IPS-NIHi7 (cell line): ENCODE results near the gene GAREM2.
"Not testable (repeated sequence)": the region's sequence is repeated elsewhere in the genome, so short reads cannot be mapped to it uniquely, and the experiment has no call there.

Experiments
- DNase-seq: peaks from one replicate; pipeline ENCODE4 v3.0.0; 2012; ENCODE audit warnings: mixed read lengths; ENCODE audit errors: extremely low spot score

The GAREM2 gene

DNA sequence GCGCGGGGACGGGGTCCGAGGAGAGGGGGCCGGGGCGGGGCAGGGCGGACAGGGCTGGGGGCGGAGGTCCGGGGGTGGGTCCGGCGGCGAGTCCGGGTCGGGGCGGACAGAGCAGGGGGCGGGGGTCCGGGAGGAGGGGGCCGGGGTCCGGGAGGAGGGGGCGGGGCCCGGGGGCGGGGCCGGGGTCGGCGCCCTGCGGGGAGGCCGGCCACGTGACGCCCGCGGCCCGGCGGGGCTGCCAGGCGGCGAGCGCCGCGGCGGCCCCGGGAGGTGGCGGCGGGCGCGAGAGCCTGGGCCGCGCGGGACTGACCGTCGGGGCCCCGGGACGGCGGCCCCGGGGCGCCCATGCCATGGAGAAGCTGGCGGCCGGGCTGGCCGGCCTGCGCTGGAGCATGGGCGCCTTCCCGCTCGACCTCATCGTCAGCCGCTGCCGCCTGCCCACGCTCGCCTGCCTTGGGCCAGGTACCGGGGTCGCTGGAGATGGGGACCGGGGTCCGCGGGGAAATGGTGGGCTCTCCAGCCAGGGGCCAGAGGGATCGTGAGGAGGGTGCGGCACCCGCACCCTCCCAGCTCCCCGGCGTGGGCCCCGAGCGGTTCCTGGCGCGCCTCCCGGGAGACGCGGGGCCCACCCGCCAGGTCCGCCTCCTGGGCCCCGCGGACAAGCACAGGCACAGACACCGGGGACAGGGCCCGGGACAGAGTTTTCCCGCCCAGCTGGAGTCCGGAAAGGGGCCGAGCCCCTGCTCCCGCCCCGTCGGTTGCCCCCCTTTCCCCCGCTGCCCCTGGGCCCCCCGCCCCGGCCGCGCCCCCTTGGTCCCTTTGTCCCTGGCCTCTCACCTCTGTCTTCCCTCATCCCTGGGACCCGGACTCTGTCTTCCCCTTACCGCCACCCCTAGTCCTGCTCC lies at the start of gene GAREM2:
Gene GAREM2 (plus strand): TSS at position 218 of the 905 bp plus-strand sequence. CDS start 133 bp downstream, at position 351.
- DNase-seq: peak; percentile 84

DNA sequence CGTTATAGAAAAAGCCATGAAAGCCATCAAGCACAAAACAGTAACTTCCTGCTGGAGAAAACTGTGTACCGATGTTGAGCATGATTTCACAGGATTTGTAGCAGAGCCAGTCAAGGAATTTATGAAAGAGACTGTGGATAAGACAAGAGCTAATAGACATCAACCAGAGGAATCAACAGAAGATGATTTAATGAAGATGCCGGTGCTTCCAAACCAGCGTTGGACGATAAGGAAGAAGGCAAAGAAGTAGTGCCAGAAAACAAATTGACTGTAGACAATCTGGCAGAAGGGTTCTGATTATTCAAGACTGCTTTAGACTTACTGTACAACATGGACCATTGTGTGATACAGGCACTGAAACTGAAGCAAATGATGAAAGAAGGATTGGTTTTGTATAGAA lies 49.5 kb upstream of the GAREM2 start:
- no peak for DNase-seq

DNA sequence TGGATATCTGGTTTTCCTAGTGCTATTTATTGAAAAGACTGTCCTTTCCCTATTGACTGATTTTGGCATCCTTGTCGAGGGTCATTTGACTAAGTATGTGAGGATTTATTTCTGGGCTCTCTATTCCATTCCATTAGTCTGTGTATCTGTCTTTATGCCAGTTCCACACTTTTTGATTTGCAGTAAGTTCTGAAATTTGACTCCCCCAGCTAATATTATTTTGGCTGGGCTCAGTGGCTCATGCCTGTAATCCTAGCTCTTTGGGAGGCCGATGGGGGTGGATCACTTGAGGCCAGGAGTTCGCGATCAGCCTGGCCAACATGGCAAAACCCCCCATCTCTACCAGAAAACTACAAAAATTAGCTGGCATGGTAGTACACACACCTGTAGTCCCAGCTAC lies 46.8 kb upstream of the GAREM2 start:
- no peak for DNase-seq

DNA sequence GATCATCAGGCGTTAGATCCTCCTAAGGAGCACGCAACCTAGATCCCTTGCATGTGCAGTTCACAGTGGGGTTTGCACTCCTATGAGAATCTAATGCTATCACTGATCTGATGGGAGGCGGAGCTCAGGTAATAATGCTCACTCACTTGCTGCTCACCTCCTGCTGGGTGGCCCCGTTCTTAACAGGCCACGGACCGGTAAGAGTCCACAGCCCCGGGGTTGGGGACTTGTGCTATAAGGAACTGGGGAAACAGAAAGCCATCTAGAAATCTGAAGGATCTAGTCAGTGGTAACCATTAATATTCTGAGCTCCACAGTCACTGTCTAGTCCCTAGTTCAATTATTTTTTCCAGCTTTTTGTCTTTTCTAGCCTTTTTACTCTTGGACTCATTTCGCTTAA lies 44.7 kb upstream of the GAREM2 start:
- DNase-seq: no peak

DNA sequence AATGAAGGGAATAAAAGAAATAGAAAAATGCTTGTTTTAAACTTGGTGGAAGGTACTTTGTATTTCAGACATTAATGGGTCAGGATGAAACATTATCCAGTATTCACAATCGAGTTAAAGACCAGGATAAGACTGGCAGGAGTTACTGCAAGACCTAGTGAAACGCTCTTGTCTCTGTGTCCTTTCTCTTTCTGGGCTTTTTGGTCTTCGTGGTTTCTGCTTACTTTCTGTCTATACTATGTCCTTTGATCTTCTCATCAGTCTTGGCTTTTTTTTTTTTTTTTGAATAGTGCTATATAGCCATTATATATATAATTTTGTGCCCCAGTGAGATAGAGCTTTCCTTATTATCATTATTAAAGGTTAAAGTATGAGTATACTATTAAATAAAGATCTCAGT lies 42.1 kb upstream of the GAREM2 start:
- no peak for DNase-seq

DNA sequence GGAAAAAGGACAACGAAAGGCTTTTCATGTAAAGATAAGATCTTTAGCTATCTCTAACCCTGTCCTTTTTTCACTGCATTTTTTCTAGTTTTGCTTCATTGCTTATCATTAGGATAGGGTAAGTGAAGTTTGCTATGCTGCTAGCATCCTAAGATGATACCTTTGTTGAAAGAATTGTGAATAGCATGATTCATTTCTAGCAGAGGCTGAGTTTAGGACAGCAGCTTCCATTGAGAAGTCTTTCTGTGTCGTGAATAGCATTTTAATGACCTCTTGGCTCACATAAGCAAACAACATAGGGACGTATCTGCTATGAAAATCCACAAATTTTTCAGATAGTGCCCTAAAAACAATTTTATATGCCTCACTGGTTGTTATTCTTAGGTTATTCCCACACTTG lies 36.4 kb upstream of the GAREM2 start:
- DNase-seq: no peak

DNA sequence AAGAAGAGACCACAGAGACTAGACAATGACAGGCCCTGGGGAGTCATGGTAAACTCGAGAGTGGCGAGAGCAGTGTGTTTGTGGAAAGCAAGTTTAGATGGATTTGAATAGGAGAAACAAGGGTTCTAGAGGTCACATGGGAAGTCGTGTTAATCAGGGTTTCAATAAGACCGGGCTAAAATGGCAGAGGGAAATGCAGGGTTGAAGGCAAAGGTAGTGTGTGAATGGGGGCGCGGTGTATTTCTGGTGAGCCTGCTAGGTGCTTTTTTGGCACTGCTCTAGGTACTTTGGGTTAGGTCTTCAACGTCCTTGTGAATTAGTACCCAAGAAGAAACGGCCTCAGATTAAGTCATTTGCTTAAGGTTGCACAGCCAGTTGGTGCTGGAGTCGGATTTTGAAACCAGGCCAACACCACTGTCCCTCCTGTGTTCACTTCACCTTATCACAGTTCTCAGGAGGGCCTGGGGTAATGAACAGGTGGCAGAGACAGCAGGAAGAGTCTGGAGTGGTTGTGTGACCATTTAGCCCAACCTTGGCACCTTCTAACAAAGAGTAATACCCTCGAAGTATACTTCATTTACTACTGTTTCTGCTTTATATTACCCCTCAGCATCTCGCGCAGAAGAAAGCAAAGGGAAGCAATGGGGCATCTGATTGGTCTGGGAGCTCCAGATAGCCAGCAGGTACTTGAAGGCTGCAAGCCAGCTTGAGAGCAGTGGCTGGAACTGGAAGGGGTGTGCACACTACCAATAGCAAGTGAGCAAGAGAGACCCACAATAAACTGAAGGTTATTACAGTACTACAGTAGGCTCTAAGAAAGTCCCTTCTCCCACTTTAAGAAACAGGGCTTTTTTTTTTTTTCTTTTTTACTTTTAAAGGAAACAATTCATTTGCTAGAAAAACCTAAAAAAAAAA lies 33.4 kb upstream of the GAREM2 start:
- no peak for DNase-seq

DNA sequence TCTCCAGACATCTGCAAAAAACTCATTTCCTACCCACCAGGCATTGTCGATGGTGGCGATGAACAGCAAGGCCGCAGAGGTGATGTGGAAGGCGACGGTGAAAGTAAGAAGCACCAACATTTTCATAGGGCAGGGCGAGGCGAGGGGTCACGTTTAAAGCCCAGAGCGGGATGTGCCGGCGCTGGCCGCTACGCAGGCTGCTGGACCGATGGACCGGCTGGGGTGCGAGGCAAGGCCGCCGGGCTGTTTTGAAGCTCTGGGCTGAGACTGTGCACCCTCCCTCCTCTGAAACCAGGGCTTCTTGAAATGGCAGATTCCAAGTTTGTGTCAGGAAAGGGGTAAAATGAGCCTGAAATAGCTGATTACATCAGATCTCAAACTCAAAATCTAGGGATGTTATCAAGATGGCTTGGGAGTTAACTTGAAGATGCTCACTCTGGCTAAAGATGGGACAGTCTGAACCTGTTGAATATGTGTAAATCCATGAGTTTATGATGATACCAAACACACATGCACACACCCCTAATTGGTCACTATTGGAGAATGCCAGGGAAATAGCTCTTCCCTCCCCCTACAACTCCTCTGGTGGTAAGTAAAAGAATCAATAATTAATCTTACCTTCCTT lies 31.6 kb upstream of the GAREM2 start:
- no peak for DNase-seq

DNA sequence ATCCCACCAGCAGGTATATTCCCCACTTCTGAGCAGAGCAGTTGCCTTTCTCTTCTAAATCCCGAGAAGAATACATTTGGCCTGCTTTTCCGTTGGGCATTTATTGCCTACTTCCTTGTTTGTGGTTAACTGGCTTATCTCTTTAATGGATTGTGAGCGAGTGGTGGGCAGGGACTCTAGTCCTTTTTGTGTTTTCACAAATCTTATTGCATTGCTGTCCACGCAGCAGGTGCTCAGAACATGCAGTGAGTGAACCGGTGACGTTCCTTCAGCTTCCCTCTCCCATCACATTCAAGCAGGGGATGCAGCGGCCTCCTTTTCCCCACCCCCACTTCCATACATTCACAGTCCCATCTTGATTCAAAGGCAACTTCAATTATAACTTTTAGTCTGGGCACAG lies 28.9 kb upstream of the GAREM2 start:
- DNase-seq: no peak

DNA sequence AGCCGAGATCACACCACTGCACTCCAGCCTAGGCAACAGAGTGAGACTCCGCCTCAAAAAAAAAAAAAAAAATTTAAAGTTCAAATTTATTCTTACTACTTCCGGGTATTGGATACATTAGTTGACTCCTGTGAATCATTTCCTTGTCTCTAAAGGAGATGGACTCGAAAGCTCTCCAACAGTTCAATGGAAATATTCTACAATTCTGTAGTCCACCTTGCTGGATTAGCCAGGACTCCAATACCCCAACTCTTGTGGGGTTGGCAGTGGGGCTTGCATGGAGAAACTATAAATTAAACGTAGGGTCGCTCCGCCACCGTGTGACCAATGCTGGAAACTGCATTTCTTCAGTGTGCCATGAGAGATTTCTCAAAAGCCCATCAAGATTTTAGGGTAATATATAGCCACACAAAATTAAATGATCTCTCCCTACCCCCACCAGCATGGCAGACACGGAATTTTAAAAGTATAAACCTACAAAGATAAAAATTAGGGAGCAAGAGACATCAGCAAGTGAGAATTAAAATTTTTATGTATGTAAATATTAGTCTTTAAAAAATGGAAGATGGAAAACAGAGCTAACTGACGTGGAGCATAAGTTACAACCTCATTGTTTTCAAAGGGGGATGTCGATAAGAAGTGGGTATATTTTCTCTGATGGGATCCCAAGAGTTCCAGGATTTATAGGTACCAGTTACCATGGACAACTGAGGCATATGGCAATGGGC lies 27.8 kb upstream of the GAREM2 start:
- peak; percentile 76 for DNase-seq

DNA sequence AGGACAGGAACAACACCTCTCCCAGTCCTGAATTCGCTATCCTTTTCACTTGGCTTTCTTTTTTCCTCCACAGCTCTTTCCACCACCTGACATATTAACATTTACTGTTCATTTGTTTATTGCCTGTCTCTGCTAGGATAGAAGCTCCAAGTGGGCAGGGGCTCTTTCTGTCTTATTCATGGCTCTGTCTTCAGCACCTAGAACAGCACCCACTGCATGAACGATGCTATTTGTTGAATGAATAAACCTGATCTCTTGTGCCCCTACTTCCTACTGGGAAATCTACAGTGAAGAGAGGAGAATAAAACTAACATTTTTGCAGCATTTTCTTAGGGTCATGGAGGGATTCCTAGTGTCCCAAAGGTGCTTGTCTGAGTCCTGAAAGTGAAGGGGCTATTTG lies 24.4 kb upstream of the GAREM2 start:
- DNase-seq: peak; percentile 41

DNA sequence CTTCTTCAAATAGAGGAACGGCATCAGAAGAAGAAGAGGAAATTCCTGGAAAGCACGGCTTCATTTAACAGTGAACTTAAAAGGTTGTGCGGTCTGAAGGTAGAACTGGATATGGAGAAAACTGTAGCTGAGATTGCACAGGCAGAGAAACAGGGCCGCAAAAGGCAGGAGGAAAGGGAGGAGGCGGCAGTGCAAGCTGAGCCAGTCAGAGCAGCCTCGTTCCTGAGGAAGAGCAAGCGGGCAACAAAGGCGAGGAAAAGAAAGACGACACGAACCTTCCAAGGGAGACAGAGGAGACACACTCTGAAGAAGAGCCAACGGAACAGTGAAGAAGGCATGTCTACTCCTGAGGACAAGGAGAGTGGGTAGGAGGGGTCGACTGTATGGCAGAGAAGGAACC lies 22.6 kb upstream of the GAREM2 start:
- no peak for DNase-seq

DNA sequence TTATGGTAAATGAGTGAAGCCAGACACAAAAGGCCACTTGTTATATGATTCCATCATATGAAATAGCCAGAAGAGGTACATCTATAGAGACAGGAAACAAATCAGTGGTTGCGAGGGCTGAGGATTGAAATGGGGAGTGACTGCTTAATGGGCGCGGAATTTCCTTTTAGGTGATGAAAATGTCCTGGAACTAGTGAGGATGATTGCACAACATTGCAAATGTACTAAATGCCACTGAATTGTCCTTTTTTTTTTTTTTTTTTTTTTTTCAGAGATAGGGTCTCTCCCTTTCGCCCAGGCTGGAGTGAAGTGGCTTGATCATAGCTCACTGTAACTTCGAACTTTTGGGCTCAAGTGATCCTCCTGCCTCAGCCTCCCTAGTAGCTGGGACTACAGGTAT lies 15.3 kb upstream of the GAREM2 start:
- no peak for DNase-seq

DNA sequence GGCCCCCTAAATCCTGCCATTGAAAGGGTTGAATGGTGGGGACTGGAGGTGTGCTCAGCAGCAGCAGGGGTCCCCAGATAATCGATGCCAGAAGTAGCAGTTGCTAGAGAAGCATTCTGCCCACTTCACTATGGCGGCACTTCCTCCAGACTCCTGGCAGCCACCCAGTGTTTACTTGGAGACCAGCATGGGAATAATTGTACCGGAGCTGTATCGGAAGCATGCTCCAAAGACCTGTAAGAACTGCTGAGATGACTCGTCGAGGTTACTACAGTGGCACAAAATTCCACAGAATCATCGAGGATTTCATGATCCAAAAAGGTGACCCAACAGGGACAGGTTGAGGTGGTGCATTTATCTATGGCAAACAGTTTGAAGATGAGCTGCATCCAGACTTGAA lies 11.0 kb upstream of the GAREM2 start:
- DNase-seq: no peak

DNA sequence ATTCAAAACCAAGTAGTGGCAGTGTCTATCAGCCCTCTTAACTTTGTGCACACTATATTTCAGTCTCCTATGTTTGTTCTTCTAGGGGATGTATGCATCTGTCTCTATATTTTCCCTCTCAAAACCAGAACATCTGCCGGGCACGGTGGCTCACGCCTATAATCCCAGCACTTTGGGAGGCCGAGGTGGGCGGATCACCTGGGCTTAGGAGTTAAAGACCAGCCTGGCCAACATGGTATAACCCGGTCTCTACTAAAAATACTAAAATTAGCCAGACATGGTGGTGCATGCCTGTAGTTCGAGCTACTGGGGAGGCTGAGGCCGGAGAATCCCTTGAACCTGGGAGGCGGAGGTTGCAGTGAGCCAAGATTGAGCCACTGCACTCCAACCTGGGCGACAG lies 9.9 kb upstream of the GAREM2 start:
- no peak for DNase-seq

DNA sequence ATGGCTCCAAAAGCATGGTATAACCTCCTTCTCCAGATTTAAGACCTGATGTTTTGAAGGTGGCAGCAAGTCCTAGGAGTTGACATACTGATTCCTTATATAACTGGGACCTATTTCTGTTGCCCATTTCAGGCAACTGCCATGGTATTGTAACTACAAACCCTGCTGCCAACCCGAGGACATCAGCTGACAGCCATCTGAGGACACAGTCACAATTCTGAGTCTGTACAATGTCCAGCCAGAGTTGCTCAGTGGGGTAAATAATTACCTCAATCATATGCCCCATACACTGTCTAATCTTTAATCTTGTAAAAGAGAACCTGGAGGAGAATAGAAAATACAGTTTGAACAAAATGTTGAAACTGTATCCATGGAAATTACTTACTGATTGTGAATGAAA lies 8.7 kb upstream of the GAREM2 start:
- no peak for DNase-seq

DNA sequence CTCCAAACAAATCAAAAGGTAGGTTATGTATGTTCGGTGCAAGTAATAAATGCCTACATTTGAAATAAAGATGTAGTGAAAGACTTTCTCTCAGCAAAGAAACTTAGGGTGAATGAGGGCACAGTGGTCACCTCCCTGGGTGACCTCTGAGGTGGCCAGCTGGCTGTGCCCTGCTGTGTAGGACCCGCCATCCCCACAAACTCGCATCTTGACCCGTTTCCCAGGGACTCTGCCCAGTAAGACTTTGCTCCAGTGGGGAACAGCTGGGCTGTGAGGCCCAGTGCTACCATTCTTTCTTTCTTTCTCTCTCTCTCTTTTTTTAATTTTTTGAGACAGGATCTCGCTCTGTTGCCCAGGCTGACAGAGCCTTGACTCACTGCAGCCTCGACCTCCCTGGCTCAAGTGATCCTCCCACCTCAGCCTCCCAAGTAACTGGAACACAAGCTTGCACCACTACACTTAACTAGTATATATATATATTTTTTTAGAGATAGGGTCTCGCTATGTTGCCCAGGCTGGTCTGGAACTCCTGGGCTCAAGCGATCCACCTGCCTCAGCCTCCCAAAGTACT lies 8.2 kb upstream of the GAREM2 start:
- DNase-seq: no peak

DNA sequence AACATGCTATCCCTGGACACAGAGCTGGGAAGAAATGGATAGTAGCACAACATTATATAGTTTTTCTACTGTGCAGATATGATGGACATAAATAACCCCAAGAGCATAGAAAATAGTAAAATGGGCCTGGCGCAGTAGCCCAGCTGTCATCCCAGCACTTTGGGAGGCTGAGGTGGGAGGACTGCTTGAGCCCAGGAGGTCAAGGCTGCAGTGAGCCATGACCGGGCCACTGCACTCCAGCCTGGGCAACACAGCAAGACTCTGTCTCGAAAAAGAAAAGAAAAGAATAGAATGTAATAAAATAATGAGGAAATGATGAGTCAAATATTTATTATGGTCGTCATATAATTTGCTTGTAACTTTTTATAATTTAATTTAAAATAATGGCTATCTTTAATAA lies 7.5 kb upstream of the GAREM2 start:
- DNase-seq: no peak

DNA sequence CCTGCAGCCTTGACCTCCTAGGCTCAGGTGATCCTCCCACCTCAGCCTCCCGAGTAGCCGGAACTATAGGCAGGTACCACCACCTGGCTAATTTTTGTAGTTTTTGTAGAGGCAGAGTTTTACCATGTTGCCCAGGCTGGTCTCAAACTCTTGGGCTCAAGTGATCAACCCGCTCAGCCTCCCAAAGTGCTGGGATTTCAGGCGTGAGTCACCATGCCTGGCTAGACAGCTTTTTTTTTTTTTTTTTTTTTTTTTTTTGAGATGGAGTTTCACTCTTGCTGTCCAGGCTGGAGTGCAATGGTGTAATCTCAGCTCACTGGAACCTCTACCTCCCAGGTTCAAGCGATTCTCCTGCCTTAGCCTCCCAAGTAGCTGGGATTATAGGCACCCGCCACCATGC lies 6.3 kb upstream of the GAREM2 start:
- DNase-seq: not testable (repeated sequence)

DNA sequence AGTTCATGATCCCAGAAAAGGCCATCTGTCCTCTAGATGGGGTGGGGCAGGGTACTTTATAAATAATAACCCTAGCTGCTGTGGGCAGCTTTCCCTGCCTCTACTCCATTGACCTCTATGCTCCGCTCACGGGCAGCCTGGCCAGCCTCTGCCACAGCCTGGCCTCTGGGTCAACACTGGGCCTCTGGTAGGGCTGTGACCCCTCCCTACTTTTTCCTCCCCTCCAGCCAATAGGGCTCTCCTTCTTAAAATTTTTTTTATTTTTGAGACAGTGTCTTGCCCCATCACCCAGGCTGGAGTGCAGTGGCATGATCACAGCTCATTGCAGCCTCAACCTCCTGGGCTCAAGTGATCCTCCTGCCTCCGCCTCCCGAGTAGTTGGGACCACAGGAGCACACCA lies 4.1 kb upstream of the GAREM2 start:
- DNase-seq: no peak

DNA sequence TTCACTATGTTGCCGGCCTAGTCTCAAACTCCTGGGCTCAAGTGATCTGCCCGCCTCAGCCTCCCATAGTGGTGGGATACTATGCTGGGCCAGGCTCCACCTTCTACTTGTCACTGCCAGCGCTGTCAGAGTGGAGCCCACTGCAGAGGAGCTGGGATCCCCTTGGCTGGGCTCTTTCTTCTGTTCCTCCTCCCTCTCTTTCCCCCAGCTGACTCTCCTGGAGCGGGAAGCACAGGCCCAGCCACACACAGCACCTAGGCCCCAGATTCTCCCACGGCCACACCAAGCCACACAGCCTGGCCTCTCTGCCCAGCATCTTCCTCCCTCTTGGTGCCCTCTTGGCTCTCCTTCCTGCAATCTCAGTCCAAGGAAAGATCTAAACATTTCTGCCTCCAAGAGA lies 3.7 kb upstream of the GAREM2 start:
- DNase-seq: no peak
